GM18870 (cell line): Measurements from ENCODE around the gene NOG.

ENCODE experiments used
- ATAC-seq: cut with Tn5 transposase; IDR thresholded peaks from one replicate; pipeline ENCODE4 v1.9.1; 2021; ENCODE audit warnings: moderate library complexity; ENCODE audit not compliant: unreplicated experiment

The NOG gene

DNA sequence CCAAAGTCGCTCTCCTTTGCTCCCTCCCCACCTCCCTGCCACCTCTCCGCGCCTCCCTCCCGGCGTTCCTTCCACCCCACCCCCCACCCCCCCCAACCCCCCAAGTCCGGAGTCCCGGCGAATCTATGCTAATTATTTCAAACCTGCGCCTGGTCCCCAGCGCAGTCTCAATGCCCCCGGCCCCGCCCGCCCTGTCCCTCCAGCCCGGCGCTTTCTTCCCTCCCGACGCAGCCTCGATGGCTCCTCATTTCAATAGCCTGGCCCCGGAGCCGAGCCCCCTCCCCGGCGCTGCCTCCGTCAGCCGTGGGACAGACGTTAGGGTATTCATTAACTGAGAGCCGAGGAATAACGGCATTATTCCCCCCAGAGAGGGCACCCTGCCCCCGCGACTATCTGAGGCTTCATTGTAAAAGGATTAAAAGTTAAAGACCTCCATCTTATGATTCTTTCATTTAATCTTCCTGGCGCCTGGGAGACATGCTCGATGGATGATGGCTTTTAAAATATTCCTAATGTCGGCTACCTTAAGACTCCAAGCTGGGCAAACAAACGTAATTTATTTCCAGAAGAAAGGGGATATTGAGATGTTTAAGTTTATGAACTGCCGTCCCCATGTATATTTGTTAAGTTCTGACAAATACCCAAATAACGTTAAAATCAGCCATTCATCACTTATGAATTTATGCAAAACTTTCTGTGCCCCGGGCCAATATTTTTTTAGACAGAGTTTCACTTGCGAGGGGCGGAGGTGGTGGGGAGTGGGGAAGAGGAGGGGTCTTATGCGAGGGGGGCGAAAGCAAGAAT lies 3.4 kb downstream of the NOG start:
- no peak for ATAC-seq

DNA sequence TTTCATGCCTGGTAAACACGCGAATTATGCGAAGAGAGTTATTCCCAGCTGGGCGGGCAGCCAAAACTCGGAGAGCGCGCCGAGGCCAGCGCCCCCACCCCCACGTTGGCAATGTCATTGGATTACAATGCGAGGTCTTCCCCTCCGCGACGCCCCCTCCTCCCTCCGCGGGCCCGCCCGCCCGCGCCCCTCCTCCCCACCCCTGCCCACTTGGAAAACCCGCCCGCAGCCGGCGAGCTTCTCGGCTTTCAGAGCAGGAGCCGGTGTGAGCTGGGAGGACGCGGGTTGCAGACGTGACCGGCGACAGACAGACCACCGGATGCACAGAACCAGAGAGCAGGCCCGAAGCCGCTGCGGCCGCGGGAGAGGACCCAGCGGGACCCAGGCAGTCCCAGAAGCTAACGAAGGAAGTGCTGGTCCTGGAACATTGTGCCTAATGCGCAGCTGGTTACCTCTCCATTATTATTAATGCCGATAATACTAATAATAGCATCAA lies 4.0 kb downstream of the NOG start:
- no peak for ATAC-seq

DNA sequence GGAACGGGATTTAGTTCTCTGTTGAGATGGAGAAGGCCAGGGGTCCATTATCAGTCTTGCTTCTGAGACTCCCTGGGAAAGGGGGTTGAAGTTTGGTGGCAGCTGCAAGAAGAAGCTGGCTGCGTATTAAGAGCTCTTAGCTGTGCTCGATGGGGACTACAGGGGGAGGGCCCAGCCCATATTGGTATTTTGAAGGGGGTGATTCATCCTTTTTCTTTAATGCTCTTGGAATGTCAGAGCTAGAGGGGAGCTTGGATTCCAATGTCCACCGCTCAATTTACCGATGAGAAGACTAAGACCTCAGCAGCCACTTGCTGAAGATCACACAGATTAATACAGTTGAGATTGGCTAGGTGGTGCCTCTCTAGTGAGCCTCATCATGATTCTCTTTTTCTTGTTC lies 5.0 kb downstream of the NOG start:
- no peak for ATAC-seq

DNA sequence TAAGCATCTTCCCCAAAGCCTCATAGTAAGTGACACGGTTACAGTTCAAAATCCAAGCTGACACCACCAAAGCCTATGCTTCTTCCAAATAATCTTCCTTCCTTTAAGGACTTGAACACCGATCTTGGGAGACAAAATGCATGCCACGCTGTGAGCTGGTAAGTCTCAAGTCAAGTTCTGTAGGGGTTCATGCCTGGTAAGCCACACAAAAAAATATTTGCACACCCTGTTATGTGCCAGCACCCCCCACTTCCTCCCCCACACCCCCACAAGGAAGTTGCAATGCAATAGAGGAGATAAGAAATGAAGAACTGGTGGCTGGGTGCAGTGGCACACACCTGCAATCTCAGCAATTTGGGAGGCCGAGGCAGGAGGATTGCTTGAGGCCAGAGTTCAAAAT lies 5.6 kb downstream of the NOG start:
- no peak for ATAC-seq

DNA sequence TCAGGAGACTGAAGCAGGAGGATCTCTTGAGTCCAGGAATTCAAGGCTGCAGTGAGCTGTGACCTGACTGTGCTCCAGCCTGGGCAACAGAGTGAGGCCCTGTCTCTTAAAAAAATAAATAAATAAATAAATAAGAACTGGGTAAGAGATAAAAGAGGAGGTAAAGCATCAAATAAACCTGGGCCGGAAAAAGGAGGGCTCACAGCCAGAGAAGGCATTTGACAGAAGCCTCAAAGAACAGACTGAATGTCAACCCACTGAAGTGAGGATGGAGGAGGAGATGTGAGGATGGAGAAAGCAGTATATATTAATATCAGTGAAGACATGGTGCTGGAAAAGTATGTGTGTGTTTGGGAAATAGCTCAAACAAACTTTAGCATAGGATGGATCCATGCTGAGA lies 6.1 kb downstream of the NOG start:
- no peak for ATAC-seq

DNA sequence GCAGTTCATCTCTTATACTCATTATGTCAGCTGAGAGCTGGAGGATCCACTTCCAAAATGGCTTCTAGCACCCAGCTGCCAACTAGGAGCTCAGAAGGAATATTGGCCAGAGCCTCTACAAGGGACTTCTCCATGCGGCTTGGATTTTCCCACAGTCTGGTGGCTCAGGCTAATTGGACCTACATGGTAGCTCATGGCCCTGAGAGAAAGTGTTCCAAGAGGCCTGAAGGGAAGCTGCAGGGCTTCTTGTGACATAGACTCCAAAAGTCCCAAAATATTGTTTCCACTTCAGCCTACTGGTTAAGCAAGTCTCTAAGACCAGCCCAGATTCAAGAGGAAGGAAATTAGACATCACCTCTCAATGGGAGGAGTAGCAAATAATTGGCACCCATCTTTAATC lies 6.8 kb downstream of the NOG start:
- no peak for ATAC-seq

DNA sequence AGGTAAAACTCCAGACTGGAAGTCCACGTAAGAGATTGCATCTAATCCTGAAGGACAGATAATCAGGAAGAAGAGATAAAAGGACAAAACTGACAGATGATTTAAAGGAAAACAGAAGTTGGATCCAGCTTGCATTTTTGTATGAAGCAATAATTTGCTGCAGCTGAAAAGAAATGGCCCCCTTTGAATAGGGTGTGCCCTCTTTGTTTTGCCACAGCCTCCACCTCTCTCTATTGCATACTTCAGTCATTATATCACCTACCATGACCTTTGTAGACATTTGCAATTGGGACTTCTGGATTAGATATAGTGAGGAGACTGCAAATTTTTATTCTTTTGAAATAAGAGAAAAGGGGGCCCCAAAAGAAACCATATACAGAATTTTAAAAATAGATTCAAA lies 8.1 kb downstream of the NOG start:
- ATAC-seq: no peak

DNA sequence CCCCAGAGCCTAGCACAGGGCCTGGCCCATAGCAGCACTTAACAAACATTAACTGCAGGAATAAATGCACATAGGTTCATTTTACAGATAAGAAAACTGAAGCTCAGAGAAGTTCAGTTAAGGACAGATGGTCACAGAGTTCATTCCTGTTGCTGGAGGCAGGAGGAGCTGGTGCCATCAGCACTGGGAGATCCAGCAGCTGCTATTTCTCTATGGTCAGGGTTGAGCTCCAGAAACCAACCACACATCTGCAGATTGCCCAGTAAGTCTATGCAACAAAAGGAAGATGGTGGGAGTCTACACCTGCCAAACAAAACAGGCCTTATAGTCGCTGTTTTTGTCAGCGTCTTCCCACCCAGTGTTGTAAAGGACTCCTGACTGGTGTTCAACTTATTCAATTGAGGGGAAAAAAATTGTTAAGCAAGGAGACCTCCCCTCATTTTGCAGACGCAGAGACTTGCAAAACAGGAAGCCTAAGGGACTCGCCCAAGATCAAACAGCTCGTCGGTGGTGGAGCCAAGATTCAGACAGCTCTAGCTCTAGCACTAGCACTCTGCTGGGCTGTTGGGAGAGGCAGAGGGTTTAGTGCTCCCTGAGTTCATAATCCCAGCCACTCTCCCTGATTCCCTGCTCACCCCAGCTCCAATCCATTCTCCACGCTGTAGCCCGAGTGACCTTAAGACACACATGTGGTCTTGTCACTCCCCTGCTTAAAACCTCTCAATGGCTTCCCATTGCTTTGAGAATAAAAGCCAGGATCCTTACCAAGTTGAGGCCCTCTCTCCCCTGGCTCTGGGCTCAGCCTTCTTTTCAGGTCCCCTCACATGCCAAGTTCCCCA lies 9.0 kb downstream of the NOG start:
- ATAC-seq: no peak

DNA sequence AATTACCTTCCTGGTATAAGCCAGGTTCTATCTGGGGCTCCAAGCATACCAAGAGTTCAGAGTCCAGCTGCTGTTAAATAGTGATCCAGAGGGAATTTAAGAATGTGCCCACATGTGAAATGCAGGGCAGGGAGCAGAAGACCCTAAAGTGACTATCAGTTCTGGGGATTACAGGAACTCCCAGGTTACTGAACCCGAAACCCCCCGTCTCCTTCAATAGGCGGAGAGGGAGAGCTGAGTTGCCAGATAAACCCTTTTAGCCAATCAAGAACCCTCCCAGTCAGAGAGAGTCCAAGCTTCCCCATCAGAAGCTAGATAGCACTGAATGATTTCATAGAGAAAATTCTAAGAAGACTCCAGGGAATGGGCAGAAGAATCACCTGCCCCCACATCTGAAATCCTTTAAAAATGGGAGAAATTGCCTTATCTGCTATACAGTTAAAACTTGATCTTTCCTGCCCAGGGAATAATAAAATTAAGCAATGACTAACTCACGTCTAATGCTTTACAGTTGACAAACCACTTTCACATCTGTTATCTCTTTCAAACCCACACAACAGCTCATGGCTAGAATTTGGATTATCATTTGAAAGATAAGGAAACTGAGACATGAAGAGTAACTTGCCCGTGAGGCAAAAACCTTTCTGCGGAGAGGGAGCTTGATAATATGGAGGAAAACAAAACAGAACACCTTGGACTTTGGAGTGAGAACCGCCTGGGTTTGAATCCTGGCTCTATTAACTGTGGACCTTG lies 10.2 kb downstream of the NOG start:
- ATAC-seq: no peak

DNA sequence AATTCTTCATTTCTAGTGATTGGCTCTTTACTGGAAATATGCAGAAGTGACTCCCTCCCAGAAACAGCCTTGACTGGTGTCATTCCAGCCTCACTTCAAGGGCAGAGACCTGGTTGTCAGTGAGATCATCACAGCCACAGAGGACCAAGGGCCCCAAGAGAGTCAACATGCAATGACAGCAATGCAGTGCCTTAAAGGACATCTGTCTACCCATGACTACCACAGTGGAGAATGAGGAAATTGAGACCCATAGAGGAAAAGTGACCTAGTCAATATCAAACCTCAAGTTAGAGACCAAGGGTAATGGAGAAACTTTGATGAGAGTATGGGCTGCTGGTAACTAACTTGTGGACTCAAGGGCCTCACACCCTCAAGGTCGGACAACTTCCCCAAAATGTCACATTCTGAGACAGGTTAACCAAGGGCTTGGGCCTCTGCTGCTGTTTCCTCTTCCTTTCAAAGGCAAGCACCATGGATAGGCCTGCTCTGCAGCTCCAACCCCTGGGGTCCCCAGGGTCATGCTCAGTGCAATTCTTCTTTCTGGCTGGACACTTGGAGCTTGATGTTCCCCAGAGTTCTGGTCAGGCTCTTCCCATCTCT lies 11.3 kb downstream of the NOG start:
- ATAC-seq: no peak

DNA sequence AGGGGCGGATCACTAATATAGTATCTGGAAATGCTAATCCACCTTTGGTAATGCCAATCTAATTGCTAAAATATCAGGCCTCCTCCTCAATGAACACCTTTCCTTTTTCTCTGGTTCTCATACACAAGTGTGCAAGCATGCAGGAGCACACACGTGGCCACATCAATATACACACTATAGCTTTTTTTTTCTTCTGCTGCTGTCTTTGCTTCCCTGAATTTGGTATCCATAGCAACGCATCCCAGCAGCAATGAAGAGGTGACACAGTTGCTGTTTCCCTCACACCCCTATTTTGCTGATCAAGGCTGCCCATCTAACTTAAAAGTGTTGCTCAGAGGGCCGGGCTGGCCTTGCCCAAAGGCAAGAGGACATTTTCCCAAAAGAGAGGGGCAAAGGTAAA lies 15.4 kb downstream of the NOG start:
- ATAC-seq: no peak

DNA sequence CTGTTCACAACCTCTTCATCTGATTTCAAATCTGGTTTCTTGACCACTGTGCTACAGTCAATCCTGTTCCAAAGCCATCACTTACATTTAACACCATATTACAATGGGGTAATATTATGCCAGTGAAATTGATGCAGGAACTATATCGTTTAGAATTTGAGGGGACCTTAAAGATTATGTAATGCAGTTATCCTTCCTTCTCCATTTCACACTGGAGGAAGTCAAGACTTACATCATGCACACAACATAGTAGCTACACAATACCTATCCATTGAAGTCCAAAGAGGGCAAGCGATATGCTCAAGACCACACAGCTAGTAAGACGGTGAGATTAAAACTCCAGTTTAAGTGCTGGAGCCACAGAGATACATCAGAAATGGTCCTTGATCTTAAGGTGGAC lies 16.8 kb downstream of the NOG start:
- ATAC-seq: no peak

DNA sequence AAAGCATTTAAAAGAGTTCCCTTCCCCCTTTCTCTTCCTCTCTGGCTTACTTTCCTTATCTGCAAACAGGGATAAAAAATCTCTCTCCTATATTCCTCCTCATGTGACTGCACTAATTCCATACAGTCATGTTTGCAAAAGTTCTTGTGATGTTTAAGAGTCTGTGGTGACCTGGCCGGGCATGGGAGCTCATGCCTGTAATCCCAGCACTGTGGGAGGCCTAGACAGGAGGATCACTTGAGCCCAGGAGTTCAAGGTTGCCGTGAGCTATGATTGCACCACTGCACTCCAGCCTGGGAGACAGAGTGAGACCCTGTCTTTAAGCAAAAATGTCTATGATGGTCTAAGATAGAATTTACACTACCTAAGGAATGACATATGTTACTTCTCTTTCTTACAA lies 19.6 kb downstream of the NOG start:
- ATAC-seq: no peak

DNA sequence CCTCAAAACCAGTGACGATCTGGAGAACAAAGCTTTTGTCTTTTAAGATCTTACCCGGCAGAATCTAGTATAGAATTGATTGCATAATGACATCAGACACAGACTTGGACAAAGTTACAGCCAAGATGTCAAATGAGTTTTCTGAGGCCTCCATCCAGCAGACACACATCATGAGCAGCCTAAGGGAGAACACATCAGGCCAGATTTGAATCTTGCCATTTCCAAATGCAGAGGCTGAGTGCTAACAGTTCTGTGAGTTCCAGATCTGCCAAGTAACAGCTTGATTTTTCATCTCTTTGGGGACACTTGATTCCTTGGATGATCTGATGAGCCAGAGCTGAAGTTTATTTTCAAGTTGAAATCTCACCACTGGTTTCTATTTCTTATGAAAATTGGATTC lies 21.0 kb downstream of the NOG start:
- no peak for ATAC-seq

DNA sequence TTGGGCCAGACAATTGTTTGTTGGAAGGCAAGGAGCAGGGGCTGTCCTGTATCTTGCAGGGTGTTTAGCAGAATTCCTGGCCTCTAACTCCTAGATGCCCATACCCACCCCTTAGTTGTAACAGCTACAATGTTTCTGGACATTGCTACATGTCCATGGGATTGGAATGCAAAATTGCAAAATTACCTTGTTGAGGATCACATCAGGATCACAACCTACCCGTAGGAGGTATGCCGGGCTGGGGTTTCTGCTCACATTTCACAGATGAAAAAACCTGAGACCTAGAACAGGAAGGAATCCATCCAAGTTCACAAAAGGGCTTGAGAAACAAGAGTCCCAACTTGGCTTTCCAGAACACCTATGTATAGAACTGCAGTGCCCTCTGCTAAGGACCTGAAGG lies 22.7 kb downstream of the NOG start:
- ATAC-seq: no peak

DNA sequence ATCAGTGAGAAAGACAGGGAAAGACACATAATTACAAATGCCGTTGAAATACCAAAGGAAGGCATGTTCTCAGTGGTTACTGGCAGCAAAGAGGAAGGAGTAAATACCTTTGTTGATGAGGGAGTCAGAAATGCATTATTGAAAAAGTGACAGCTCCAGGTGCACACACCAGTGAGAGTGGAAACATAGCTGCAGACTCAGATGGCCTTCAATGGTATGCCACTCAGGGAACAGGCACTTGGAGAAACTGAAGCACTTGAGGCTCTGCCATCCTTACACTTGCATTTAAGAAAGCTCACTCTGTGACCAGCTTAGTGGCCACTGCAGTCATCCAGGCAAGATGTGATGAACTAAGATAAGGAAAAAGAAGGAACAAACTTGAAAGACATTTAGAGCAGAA lies 29.9 kb downstream of the NOG start:
- ATAC-seq: no peak

DNA sequence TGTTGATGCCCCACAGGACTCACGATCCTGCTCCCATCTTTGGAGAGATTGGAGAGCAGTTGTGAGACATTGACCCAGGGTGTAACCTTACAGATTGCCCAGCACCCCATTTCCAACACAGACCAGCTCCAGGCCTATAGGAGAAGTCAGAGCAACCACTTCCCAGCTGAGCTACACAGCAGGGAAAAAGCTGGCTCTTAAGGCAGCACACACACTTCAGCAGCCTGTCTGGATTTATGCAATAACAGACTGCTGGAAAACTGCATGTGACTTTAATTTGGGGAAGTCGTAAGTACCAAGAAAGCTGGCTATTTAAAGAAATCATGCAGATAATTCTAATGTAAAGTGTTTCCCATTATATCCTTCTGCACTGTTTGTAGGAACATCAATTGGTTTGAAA lies 30.8 kb downstream of the NOG start:
- no peak for ATAC-seq

DNA sequence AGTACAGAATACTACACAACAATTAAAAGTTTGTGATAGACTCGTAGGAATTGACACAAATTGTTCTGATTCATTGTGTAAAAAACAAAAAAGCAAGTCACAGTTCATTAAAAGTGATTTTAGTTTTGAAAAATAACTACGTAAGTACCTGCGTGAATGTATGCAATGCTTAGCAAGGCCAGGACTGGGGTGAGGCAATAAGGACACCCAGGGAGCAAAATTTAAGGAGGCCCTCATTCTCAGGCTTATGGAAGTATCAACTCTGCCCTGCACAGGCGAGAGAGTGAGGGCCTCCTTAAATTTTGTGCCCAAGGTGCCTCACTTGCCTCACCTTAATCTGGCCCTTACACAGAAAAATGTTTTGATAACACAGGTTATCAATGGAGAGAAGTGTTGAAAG lies 31.4 kb downstream of the NOG start:
- ATAC-seq: no peak

DNA sequence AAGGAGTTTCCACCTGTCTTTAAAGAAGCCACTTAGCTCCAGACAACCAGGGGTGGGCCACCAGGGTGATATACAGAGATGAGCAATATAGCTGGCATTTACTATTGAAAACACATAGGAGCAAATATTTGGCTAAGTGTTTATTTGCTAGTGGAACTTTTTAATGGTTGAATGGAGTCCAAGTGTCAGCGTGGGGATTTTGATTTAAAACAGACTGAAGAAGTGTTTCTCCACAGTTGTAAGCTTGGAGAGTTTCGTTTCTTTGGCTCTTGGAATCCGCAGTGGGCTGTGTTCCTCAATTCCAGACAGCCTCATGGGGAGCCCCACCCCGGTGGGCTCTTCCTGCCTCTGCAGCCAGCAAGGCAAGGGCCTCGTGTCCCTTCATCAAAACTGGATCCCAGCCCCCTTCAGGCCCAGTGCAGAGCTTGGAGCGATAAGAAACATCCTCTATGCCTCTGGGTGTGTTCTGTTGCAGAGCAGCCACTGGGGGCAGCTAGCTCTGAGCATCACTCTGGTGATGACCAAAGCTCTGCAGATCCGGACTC lies 36.1 kb downstream of the NOG start:
- no peak for ATAC-seq

DNA sequence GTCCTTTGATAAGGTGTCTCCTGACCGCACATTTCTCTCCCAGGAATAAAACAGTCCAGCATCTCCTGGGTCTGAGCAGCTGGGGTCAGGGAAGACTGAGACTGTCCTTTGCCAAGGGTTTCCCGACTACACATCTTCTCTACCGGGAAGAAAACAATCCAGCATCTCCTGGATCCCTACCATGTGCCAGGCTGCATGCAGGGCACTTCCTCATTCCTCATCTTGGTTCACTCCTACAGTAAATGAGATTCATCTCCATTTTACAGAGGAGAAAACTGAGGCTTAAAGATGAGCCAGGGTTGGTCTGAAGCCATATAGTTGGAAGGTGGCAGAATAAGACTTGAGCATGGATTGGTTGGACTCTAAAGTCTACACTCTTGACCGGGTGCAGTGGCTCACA lies 36.7 kb downstream of the NOG start:
- no peak for ATAC-seq

DNA sequence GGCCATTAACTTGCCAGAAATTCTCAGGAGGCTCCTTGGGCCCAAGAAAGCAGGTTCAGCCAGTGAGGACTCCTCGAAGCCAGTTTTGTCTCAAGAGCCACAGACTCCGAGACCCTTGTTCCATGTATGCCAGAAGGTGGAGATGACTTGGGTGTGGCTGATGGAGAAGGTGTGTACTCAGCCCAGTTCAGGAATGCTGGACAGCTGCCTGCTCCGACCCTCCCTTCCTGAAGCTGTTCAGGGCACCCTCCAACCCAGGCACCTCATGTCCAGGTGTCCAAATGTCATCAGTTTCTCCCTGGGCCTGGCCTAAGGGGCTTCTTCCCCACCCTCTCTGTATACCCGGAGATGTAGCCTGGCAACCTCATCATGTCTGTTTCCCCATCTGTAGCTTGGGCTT lies 40.2 kb downstream of the NOG start:
- no peak for ATAC-seq
